Ecto neural progenitor cell (in vitro differentiated cells): ENCODE data around the gene HOXC10.

ENCODE experiments used
- DNase-seq: peaks from one replicate; pipeline ENCODE4 v3.0.0-alpha.2; 2018; ENCODE audit warnings: low spot score

Gene HOXC10

DNA sequence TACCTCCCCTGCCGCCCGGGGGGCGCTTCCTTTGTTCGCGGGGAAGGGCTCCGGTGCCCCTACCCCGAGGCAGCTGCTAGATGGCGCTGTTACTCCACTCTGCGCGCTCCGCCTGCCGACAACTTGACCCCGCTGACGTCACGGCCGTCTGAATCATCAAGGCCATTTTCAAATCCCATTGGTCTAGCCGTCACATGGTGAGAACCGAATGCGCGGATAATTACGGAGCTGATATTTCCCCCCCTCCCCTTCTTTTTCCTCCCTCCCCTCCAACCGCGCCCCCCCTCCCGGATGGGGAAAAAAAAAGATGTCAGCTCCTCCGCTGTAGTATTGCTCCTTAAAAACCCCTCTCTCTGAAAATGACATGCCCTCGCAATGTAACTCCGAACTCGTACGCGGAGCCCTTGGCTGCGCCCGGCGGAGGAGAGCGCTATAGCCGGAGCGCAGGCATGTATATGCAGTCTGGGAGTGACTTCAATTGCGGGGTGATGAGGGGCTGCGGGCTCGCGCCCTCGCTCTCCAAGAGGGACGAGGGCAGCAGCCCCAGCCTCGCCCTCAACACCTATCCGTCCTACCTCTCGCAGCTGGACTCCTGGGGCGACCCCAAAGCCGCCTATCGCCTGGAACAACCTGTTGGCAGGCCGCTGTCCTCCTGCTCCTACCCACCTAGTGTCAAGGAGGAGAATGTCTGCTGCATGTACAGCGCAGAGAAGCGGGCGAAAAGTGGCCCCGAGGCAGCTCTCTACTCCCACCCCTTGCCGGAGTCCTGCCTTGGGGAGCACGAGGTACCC lies at the start of gene HOXC10:
HOXC10 (plus strand) TSS at position 246 of the 791 bp plus-strand sequence; CDS start at position 360, 114 bp downstream.
- peak; percentile 91 for DNase-seq

DNA sequence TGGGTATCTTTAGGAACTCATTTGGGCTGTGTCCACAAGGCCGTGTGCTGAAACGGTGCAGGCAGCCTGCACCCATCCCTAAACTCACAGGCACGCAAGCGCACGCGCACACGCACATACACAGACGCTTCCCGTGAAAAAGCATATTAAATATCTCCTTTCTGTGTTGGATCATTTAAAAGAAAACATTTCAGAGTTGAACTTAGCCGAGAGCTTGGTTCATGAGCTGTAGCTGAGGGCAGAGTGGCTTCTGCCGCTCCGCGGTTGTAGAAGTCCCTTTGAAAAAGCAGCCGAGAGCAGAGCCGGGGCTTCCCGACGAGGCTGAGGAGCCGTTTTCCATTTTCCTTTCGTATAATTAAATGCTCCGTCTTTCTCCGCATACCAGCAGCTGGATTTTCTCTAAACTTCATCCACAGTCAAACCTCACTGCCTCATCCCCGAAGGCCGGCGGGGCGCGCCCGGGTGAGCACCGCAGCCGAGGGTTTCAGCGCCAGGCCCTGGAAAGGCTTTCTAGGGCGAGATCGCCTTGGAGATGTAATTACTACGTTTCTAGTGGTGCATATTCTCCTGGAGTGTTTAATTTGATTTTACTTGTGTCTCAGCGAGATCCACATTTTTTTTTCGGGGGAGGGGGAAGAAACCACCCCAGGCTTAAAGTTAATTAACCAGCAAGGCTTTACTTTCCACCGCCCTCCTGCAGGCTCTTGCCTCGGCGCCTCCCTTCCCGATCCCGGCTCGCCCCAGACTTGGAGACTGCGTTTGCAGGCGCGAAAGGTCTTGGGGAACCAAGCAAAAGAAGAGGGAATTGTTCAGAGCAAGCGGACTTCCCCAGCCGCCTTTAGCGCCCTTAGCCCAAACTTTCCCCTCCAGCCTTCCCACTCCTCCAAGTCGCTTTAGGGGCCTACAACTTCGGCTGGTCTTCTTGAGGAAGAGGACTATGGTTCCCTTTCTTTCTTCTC lies 49.3 kb upstream of the HOXC10 start:
- peak; percentile 57 for DNase-seq

DNA sequence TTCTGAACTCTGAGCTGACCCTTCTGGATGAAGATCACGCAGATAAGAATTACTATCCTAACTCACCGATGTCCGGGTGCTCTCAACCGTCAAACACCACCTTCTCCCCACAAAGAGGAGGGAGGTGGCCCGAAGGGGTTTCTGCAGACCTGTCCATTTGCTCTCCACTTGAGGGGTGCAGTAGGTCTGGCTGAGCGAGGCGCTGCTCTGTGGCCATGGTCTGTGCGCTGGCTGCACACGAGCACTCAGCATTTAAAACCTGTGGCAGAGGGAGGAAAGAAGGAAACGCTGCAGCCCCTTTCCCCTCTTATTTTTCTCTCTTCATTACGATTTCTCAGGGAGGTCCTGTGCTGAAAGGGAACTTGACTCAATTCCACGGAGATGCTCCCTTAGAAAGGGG lies 47.8 kb upstream of the HOXC10 start:
- DNase-seq: peak; percentile 45

DNA sequence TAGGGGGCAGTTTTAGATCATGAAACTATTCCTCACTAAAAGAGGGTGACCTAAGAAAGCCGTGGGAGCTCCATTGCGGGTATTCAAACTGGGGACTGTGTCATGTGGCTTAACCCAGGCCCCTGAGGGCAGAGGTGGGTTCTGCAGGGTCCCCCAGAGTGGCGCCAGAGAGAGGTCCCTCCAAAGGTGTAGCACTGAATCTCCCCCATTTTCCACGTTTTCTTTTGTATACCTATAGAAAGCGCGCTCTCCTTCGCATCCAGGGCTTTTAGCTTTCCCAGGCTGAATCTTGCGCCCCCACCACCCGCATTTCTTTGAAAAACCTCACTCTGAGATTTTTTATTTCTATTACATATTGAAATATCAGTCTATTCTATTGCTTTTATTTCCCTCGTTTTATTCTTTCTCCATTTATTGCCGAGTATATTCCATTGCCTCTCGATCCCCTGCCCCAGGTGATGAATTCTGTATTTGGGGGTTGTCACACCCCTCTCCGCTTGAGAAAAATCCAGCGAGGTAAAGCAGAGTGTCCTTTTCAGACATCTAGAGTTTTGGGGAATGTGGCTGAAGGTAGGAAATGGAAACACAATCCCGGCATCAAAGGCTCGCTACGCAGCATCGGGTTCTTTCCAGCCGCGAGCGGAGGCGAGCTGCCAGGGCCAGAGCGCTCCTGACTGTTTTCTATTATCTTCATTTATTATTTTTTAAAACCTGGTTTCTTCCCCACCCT lies 47.2 kb upstream of the HOXC10 start:
- peak; percentile 39 for DNase-seq

DNA sequence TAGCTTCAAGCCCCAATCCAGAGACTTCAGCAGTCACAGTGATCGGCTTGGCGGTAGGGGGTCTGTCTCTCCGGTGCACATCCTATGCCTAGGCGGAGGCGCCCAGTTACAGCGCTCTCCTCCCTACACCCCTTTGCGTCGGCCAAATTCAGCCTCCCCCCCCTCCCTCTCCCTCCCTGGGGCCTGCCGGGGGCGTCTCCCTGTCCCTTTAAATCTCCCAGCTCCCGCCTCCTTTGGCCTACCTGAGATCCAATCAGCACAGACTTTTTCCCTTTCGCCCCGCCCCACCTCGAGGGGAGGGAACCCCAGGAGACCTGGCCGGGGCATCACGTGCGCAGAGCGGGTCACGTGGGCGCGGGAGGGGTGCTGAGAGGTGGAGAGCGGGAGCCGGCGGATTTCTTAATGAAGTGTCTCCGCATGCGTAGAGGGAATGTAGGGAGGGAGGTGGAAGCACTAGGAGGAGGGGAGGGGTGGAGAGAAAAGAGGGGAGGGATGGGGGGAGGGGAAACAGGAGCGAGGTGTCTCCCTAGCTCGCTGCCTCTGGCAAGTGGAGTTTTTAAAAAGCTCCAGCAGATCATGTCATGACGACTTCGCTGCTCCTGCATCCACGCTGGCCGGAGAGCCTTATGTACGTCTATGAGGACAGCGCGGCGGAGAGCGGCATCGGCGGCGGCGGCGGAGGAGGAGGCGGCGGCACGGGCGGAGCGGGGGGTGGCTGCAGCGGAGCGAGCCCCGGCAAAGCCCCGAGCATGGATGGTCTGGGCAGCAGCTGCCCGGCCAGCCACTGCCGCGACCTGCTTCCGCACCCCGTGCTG lies 46.4 kb upstream of the HOXC10 start, which contains the start of gene HOXC13:
HOXC13 (plus strand) TSS at position 506 of the 815 bp plus-strand sequence; CDS start at position 582, 76 bp downstream.
- DNase-seq: peak; percentile 98

DNA sequence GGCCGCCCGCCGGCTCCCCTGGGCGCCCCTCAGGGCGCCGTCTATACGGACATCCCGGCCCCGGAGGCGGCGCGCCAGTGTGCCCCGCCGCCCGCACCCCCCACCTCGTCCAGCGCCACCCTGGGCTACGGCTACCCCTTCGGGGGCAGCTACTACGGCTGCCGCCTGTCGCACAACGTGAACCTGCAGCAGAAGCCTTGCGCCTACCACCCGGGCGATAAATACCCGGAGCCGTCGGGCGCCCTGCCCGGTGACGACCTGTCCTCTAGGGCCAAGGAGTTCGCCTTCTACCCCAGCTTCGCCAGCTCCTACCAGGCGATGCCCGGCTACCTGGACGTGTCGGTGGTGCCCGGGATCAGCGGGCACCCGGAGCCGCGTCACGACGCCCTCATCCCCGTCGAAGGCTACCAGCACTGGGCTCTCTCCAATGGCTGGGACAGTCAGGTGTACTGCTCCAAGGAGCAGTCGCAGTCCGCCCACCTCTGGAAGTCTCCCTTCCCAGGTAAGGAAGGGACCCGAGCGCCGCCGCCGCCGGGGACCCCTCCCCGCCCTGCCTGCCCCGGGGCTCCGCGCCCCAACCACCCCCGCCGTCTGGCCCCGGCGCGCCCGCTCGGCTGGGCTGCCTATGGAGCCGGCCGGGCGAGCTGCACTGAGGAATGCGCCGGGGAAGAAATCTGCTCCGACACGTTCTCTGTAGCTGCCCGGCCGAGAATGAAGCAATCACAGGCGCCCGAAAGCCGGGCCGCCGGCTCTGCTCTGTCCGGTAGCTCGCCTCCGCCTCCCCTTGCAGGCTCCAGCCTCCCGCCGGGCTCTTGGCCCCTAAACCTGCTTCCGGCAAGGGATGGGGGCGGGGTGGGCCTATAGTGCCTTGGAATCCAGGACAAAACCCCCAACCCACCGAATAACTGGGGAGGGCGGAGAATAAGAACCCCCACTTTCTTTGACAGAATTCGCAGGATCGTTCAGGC lies 45.5 kb upstream of the HOXC10 start:
- peak; percentile 75 for DNase-seq

DNA sequence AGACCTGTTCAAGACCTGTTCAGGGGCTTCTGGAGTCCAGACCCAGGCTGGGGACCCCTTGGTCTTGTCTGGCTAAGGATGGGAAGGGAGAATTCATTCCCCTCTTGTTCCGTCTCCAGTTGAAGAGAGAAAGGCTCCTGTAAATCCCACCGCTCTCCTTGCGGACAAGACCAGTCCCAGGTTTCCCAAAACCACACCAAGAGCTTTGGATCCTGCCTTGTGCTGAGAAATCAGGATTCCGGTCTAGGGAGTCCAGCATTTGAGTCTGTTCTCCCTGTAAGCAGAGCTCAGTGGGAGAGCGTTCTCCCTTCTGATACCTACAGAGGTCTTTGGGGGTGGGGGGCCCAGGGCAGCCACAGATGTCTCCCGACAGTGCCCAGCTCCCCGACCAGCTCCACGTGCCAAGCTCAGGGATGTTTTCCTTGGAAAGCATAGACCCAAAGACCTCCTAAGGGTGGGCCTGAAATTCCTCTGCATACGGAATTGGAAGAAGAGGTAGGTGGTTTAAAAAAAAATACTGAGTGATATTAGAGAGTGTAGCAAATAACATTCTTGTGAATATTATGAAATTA lies 44.4 kb upstream of the HOXC10 start:
- DNase-seq: peak; percentile 44

DNA sequence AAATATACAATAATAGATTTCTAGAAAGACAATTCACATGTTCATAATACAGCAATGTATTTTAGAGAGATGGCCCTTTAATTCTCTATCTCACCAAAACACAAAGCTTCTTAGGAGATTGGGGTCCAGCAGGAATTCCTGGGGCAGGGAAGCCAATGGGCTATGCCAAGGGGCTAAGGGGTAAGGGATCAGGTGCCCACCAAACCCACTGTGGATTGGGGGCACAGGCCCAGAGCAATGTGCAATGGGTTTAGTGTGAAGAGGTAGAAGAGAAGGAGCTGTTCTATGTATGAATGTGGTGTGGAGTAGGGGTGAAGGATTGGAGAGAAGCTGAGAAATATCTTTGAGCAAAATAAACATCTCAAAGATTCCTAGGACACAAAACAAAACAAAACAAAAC lies 43.8 kb upstream of the HOXC10 start:
- DNase-seq: peak; percentile 21

DNA sequence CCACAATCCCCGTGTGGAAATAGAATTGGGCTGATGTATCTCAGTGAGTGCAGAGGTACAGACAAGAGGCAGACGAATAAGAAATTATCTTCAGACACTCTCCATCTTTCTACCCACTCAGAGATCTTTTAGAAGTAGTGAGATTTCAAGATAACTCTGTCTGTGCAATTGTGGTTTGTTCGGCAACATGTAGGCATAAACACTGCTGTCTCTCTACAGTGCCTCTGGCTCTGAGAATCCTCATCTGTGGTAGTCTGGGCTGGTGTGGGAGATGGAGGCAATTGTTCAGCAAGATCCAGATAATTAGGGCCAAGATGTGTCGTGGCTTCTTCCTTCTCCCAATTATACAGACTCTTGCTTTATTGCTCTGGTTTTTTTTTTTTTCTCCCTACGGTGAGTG lies 43.2 kb upstream of the HOXC10 start:
- DNase-seq: peak; percentile 34

DNA sequence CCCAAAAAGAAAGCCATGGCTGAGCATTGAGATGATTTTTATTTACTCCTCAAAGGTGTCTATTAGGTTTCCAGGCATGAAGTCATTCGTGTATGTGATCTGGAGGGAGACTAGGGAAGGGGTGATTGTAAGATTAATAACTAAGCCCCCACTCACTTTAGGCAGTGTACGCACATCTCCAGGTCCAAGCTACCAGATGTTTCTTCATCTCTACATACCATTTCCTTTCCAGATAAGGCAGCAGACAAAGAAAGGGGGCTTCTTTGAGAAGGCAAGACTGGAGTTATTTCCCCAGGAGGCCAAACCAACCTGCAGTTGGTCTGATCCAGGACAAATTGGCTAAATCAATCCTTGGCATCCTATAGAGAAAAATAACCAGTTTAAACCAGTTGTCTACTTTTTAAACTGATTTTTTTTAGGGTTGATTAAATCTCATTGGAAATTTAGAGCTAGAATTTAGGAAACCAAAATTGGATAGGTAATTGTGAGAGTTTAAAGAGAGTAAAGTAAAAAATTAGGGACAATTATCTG lies 42.4 kb upstream of the HOXC10 start:
- peak; percentile 24 for DNase-seq

DNA sequence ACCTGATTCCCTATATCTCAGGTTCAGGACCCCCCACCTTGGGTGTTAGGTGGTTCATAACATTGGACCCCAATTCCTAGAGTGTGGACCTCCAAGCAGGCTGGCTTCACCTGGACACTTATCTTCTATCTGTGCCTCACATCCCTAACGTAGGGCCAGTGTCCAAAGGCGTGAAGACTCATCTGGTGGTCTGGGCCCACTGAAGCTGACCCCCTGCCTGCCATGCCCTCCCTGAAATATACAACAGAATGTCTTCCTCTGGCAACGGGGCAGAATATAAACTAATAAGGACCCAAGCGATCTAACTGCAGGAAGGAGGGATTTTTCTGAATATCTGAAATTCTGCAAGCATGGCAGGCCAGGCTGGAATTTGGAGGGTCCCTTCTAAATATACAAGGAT lies 40.7 kb upstream of the HOXC10 start:
- DNase-seq: no peak

DNA sequence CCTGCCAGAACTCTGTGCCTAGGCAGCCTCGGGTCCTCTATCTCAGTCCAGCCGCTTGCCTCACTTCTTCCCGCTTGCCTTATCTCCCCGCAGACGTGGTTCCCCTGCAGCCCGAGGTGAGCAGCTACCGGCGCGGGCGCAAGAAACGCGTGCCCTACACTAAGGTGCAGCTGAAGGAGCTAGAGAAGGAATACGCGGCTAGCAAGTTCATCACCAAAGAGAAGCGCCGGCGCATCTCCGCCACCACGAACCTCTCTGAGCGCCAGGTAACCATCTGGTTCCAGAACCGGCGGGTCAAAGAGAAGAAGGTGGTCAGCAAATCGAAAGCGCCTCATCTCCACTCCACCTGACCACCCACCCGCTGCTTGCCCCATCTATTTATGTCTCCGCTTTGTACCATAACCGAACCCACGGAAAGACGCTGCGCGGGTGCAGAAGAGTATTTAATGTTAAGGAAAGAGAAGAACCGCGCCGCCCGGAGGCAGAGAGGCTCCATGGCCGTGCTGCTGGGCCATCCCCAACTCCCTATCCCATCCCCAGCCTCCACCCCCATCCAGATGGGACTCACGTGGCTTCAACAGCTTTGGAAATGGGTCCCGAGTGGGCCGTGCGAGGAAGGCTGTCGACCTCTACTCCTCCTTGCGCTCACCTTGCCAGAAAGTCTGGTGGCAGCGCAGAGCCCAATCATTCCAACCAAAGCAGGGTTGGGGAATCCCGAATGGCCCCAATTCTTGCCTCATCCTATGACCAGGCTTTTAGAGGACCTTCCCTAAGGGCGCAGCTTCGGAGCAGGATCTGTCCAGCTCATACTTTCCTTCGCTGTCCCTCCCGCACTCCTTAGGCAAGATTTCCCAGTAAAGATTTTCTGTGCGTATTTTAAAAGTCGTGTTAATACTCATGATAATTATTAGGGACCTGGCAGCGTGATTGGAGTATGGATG lies 39.8 kb upstream of the HOXC10 start:
- no peak for DNase-seq

DNA sequence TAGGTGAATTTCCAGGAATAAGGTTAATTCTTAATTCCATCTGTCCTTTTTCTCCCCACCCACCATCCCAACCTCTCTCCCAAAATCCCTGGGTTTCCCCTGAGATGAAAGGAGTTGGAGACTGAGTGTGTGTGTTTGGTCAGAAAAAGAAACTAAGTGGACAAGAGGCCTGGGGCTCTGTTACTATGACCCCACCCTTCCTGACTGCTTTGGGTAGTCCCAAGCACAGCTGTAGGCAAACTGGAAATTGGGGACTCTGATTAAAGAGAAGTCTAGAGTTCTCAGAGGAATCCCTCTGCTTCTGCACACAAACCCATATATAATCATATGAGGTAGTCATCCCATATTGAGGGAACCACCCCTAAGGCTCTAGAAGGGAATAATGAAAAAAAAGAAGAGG lies 37.2 kb upstream of the HOXC10 start:
- DNase-seq: no peak

DNA sequence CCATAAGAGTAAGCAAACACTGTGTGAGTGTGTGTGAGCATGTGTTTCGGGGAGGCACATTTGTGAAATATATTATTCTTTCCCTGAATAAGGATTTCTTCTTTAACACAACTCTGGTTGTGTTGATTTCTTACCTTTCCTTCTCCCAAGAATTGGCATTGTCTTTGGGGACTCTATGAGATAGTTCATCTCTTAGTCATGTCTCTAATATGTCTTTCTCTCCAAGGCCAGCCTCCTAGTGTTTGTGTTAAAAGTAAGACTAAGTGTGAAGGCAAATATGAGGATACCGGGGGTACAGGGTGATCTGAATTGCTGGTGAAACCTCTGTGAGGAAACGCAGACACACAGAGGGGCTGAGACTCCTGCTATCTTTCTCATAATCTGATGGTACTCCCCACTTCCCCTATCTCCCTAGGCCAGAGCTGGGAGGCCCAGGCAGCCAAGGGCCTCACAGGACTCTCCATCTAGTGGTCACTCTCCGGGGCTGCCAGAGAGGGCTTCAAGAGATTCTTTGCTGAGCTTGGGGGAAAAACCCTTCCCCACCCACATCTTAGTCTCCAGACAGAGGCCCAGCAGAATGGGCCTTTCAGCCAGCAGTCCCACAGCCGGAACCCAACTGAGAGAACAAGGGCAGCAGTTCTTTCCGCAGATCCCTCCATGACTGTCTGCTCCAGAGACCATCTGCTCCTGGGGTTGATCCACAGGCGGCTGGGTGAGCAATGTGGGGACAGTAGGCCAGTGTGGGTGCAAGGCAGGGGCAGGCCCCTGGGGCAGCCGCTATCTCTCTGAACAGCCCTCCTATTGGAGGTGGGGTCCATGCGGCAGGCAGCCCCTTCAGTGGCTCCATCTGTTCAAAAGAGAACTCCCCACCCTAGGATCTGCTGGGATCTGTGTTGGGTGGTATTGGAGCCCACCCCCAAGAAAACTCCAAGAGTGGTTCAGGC lies 36.0 kb upstream of the HOXC10 start:
- no peak for DNase-seq

DNA sequence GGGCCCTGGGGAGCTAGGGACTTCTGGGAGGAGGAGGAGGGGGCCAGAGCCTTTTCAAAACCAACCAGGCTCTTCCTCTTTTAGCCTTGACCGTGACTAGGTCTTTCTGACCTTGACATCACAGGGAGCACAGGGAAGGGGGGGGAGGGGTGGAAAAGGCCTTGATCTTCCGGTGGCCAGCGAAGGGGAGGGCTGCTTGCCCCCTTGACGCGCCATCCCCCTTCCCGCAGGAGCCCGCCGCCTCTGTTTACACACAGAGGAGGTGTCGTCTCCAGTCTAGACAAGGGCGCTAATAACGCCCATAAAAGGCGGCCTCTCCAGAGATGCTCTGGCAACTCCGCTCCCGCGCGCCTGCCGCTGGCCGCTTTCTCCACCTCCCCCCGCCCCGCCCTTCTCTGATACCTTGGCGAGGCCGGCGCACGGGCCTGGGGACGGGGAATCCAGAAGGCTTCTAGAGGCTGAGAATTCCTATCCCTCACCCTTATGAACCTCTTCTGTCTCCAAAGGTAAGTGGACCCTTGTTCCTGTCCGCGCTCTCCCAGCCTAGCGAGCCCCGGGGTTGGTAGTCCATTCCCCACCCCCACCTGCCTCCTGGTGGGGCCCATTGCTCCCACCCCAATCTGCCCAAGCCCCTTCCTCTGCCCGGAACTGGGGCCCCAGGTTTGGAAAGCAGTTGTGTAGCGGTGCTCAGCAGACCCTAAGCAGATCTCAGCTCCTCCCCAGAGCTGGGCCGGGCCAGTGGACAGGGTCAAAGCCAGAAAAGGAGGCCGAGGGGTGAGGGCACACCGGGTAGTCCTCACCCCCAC lies 35.1 kb upstream of the HOXC10 start:
- no peak for DNase-seq

DNA sequence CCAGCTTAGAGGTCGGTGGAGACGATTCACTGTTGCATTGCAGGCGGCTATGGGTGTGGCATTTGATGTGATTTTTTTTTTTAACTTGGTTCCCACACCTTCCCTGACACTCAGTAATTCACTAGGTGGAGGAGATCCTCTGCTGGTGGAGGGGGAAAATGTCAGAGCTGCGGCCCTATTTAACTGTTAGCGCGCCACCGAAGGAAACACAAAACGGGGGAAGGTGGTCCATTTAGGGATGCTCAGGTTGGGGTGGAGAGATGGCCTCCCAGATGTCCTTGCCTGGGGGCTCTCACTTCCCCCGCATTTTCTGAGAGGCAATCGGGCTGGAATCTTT lies 34.5 kb upstream of the HOXC10 start:
- DNase-seq: no peak
